Measurements from ENCODE around the gene HLA-DPA1.

Gene HLA-DPA1

DNA sequence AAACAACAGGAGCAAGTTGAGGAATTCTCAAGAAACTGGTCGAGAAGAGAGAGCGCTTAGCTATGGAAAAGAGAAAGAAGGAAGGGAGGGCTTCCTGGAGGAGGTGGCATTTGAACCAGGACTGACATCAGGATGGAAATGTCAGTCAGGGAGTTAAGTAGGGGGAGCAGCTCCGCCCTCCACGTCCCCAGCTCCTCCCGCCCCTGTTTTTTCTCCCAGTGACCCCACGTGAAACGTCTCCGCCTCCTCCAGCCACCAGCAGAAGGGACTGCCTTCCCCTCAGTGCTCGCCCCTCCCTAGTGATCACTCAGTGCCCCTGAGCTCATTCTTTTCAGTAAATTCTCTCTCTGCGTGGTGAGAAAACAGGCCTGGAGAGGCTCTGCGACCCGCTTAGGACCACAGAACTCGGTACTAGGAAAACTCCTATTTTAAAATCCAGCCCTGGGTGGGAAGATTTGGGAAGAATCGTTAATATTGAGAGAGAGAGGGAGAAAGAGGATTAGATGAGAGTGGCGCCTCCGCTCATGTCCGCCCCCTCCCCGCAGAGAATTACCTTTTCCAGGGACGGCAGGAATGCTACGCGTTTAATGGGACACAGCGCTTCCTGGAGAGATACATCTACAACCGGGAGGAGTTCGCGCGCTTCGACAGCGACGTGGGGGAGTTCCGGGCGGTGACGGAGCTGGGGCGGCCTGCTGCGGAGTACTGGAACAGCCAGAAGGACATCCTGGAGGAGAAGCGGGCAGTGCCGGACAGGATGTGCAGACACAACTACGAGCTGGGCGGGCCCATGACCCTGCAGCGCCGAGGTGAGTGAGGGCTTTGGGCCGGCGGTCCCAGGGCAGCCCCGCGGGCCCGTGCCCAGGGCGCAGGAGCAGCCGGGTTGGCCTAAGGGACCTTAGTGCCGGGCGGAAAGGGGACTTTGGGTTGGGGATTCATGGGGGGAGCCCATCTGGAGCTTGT, 7.0 kb upstream of the HLA-DPA1 start:
- TF ChIP-seq, protein P1, sequence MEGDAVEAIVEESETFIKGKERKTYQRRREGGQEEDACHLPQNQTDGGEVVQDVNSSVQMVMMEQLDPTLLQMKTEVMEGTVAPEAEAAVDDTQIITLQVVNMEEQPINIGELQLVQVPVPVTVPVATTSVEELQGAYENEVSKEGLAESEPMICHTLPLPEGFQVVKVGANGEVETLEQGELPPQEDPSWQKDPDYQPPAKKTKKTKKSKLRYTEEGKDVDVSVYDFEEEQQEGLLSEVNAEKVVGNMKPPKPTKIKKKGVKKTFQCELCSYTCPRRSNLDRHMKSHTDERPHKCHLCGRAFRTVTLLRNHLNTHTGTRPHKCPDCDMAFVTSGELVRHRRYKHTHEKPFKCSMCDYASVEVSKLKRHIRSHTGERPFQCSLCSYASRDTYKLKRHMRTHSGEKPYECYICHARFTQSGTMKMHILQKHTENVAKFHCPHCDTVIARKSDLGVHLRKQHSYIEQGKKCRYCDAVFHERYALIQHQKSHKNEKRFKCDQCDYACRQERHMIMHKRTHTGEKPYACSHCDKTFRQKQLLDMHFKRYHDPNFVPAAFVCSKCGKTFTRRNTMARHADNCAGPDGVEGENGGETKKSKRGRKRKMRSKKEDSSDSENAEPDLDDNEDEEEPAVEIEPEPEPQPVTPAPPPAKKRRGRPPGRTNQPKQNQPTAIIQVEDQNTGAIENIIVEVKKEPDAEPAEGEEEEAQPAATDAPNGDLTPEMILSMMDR (IDR thresholded peaks at IDR 0.05), result no peak
- Histone ChIP-seq H3K4me1 (ENCODE audit: control insufficient read depth in 1 of 2, insufficient read depth in 1 of 2, low read depth in 1 of 2, low read length in 1 of 2) (no peaks in the 10 kb centered on the region), H3K27me3 (peaks cover 32% of the 10 kb centered on the region), H3K4me3 (ENCODE audit: low read depth in 1 of 2, low read length in 1 of 2) (no peak overlapping the region), H3K36me3 (no peaks in the 10 kb centered on the region), H3K9me3 (no peaks in the 10 kb centered on the region), H3K27ac (no peak overlapping the region)

DNA sequence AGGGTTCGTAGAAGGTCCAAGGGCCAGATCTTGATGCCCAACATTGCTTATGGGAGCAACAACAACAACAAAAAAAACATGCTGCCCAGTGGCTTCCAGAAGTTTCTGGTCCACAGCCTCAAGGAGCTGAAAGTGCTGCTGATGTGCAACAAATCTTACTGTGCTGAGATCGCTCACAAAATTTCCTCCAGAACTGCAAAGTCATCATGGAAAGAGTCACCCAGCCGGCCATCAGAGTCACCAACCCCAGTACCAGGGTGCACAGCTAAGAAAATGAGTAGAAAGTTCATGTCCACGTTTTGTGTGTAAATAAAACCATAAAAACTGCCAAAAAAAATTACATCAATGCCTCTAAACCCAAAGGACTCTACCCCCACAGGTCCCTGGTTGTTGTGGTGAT, 6.1 kb upstream of the HLA-DPA1 start:
- TF ChIP-seq, protein P1 (IDR thresholded peaks at IDR 0.05), result no peak
- H3K27me3 ChIP-seq, result peaks cover 40% of the 10 kb centered on the region
- no peaks in the 10 kb centered on the region for H3K36me3 ChIP-seq
- no peaks in the 10 kb centered on the region for H3K9me3 ChIP-seq
- H3K4me3 ChIP-seq (ENCODE audit: low read depth in 1 of 2, low read length in 1 of 2), result no peak overlapping the region
- no peak overlapping the region for H3K27ac ChIP-seq
- no peaks in the 10 kb centered on the region for H3K4me1 ChIP-seq (ENCODE audit: control insufficient read depth in 1 of 2, insufficient read depth in 1 of 2, low read depth in 1 of 2, low read length in 1 of 2)

DNA sequence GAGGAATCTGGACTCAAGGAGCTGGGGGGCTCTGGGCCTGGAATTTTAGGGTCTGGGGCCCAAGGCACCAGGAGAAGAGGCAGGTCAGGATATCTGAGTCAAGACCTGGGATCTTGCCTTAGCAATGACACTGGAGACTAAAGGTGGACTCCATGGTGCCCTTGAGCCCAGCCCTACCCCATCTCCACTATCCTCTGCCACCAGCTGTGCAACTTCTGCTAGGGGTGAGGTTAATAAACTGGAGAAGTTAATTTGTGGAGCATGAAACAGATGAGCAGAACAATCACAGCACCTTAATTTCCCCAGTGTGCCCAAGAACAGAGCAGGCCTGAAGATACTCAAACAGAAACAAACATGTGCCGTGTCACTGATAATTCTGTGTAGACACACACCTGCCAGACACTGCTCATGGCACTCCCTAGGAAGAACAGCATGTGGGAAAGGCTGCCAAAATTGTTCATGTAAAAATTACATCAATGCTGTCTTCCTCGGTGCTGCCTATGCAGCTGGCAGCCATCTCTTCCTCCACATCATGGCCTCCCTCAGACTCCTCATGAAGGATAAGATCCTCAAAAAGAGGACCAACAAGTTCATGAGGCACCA, 5.6 kb upstream of the HLA-DPA1 start:
- Histone ChIP-seq H3K27me3 (peaks cover 42% of the 10 kb centered on the region), H3K9me3 (no peaks in the 10 kb centered on the region), H3K4me1 (ENCODE audit: control insufficient read depth in 1 of 2, insufficient read depth in 1 of 2, low read depth in 1 of 2, low read length in 1 of 2) (no peaks in the 10 kb centered on the region), H3K36me3 (no peaks in the 10 kb centered on the region), H3K27ac (no peak overlapping the region), H3K4me3 (ENCODE audit: low read depth in 1 of 2, low read length in 1 of 2) (no peak overlapping the region)
- TF ChIP-seq, protein P1 (IDR thresholded peaks at IDR 0.05), result no peak

DNA sequence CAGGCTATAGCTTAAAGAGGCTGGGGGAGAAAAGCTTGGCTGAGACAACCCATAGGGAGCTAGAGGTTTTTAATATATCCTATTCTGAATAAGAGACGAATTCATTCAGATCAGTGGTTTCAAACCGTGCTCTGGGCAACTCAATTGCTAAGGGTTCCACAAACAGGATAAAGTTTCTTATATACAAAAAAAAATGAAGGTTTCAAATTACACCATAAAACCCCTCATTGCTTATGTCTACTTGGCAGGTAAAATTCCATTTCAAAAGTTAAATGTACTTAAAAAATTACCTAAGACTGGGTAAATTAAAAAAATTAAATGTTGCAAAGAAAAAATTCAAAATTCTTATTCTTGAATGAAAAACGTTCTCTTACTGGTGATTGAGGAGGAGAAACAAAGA, 5.0 kb upstream of the HLA-DPA1 start:
- TF ChIP-seq, protein P1 (IDR thresholded peaks at IDR 0.05), result no peak
- H3K4me1 ChIP-seq (ENCODE audit: control insufficient read depth in 1 of 2, insufficient read depth in 1 of 2, low read depth in 1 of 2, low read length in 1 of 2), result no peaks in the 10 kb centered on the region
- no peak overlapping the region for H3K27ac ChIP-seq
- no peaks in the 10 kb centered on the region for H3K9me3 ChIP-seq
- no peaks in the 10 kb centered on the region for H3K36me3 ChIP-seq
- H3K27me3 ChIP-seq, result peaks cover 46% of the 10 kb centered on the region
- H3K4me3 ChIP-seq (ENCODE audit: low read depth in 1 of 2, low read length in 1 of 2), result no peak overlapping the region

DNA sequence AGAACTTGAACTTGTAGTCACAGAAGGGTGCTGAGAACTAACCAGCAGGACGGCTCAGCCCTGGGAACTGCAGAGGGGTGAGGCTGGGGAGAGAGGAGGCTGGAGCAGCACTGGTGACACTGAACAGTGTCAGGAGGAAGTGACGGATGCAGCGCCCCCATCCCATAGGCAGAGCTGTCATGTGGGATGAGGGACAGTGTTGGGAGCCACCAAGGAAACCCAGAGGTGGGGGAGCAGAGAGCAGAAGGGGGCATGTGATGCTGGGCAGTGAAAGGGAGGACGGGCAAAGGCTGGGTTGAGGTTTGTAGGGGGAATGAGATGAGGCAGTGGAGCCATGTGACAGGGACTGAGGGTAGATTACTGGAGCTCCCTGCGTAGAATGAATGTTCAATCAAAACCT, 4.5 kb upstream of the HLA-DPA1 start:
- H3K9me3 ChIP-seq, result no peaks in the 10 kb centered on the region
- peaks cover 51% of the 10 kb centered on the region for H3K27me3 ChIP-seq
- no peak overlapping the region for H3K4me3 ChIP-seq (ENCODE audit: low read depth in 1 of 2, low read length in 1 of 2)
- no peak overlapping the region for H3K27ac ChIP-seq
- TF ChIP-seq, protein P1 (IDR thresholded peaks at IDR 0.05), result no peak
- H3K4me1 ChIP-seq (ENCODE audit: control insufficient read depth in 1 of 2, insufficient read depth in 1 of 2, low read depth in 1 of 2, low read length in 1 of 2), result no peaks in the 10 kb centered on the region
- H3K36me3 ChIP-seq, result no peaks in the 10 kb centered on the region

Data from neutrophil (primary cell).